Measurements from ENCODE around the gene GALNS. TPM values are rescaled to one million over a fixed set of nuclear protein-coding genes. Genes with fewer than 3 reads are reported as not detected.

Gene GALNS
- total RNA-seq, 3 donors from 2014 or later: 20.6 to 24.1 (median 21.1) TPM

DNA sequence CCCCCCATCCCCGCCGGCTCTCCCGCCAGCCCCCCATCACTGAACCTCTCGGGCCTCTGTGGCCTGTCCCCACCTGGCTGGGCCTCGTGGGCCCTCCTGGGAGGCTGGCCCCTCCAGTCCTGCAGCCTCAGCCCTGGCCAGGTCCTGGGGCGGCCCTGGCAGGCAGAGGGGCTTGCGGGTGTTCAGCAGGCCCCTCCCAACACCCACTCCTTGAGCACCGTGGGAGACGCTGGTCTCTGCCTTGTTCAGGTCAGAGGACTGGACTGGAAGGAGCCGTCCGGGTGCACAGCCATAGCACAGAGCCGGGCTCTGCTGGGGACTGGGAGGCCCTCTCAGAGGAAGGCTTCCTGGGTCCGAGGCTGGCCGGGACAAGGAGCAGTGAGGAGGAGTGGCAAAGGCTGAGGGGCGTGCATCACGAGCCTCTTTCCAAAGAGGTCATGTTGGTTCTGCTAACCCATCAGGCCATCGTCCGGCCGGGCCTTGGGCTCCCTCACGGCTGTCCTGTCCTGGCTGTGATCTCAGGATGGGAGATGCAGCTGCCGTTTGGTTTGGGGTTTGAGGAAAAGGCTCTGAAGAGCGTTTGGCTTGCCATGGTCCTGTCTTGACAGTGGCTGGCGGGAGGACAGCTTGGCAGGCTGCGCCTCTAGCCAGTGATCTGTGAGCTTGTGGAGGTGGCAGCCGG lies 16.0 kb upstream of the GALNS start:
- no peaks in the 10 kb centered on the region for H3K36me3 Mint-ChIP-seq (ENCODE audit: insufficient read depth)
- H3K4me3 Mint-ChIP-seq: no peak overlapping the region
- peaks cover 2% of the 10 kb centered on the region for H3K4me1 Mint-ChIP-seq (ENCODE audit: low read depth)
- DNase-seq: no peak
- no peaks in the 10 kb centered on the region for H3K9me3 Mint-ChIP-seq
- H3K27me3 Mint-ChIP-seq (ENCODE audit: low read depth): peaks cover 20% of the 10 kb centered on the region
- no peak for ATAC-seq

DNA sequence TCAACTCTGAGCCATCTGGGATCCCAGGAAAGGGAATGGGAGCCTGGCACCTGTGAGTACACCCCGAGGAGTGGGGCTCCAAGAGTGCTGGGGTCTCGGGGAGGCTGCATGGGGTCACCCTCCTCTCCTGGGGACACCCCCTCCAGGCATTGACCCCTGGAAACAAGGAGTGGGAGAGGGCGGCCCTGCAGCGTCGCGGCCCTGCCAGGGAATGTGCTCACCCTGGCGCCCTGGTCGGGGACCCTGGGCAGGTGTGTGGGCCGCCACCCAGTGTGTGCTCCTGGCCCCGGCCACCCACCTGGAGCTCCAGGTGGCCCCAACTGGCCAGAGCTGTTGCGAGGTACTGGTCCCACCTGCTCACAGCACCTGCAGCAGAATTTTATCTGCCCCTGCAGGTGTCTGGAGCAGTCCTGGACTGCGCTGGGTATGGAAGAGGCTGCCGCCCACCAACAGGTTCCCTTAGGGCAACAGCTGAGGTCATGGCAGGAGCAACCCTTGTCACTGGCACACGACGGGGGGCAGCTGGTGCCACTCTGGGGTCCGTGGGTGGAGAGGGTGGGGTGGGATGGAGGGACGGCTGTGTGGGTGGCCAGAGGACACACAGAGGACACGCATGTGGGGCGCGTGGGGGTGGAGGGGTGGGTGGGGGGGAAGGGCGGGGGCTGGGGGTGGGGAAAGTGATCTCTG lies 15.1 kb upstream of the GALNS start:
- Mint-ChIP-seq H3K9me3 (no peaks in the 10 kb centered on the region), H3K36me3 (ENCODE audit: insufficient read depth) (no peaks in the 10 kb centered on the region), H3K4me1 (ENCODE audit: low read depth) (peaks cover 2% of the 10 kb centered on the region), H3K4me3 (no peak overlapping the region), H3K27me3 (ENCODE audit: low read depth) (peaks cover 20% of the 10 kb centered on the region)
- peak in 1 of 2 donors; percentile 23 for ATAC-seq
- DNase-seq: no peak

GRCh38 chr16:88871349-88871702 lies 14.6 kb upstream of the GALNS start:
- no peaks in the 10 kb centered on the region for H3K36me3 Mint-ChIP-seq (ENCODE audit: insufficient read depth)
- no peaks in the 10 kb centered on the region for H3K9me3 Mint-ChIP-seq
- no peak for ATAC-seq
- peaks cover 20% of the 10 kb centered on the region for H3K27me3 Mint-ChIP-seq (ENCODE audit: low read depth)
- no peak overlapping the region for H3K4me3 Mint-ChIP-seq
- H3K4me1 Mint-ChIP-seq (ENCODE audit: low read depth): peaks cover 2% of the 10 kb centered on the region
- DNase-seq: no peak

- H3K4me1 Mint-ChIP-seq (ENCODE audit: low read depth): peaks cover 2% of the 10 kb centered on the region
- no peak overlapping the region for H3K4me3 Mint-ChIP-seq
- H3K9me3 Mint-ChIP-seq: no peaks in the 10 kb centered on the region
- no peaks in the 10 kb centered on the region for H3K36me3 Mint-ChIP-seq (ENCODE audit: insufficient read depth)
- DNase-seq (no peak), ATAC-seq (no peak)
- peaks cover 20% of the 10 kb centered on the region for H3K27me3 Mint-ChIP-seq (ENCODE audit: low read depth)
Measured at GRCh38 chr16:88870608-88871348, 14.0 kb upstream of the GALNS start.

- Mint-ChIP-seq H3K27me3 (ENCODE audit: low read depth) (peaks cover 20% of the 10 kb centered on the region), H3K4me3 (no peak overlapping the region), H3K9me3 (no peaks in the 10 kb centered on the region), H3K4me1 (ENCODE audit: low read depth) (peaks cover 2% of the 10 kb centered on the region), H3K36me3 (ENCODE audit: insufficient read depth) (no peaks in the 10 kb centered on the region)
- no peak for DNase-seq
- ATAC-seq: no peak
Measured at GRCh38 chr16:88869673-88869980, 12.9 kb upstream of the GALNS start.

DNA sequence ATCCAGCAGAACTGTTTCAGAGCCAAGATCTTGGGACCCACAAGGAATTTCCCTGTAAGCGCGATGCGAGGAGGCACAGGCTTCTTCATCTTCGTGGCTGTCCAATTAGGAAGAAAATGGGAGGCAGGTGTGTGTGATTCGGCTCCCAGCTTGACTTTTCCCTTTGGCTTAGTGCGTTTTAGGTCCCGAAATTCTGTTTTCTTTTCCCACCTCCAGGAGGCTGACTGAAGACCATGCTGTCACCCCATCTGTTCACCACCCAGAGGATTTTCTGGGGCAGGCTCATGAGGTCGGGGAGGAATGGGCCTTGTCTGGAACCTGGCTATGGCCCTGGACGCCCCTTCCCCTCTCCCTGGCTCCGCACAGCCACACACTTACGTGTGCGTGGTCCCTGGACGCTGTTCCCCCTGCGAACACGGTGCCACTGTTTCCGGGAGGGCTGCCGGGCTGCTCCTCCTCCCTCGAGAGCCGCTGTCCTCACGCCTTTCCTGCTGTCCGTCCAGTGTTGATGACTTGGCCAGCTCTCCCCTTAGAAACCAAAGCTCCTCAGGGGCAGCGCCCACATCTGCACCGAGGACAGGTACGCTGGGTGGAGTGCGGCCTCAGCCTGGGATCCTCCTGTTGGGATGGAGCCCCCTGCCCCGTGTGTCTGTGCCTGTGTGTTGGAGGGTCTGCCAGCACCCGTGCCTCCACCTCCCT lies 12.4 kb upstream of the GALNS start:
- no peaks in the 10 kb centered on the region for H3K36me3 Mint-ChIP-seq (ENCODE audit: insufficient read depth)
- ATAC-seq: no peak
- no peak overlapping the region for H3K4me3 Mint-ChIP-seq
- no peak for DNase-seq
- peaks cover 20% of the 10 kb centered on the region for H3K27me3 Mint-ChIP-seq (ENCODE audit: low read depth)
- H3K9me3 Mint-ChIP-seq: no peaks in the 10 kb centered on the region
- peaks cover 2% of the 10 kb centered on the region for H3K4me1 Mint-ChIP-seq (ENCODE audit: low read depth)

DNA sequence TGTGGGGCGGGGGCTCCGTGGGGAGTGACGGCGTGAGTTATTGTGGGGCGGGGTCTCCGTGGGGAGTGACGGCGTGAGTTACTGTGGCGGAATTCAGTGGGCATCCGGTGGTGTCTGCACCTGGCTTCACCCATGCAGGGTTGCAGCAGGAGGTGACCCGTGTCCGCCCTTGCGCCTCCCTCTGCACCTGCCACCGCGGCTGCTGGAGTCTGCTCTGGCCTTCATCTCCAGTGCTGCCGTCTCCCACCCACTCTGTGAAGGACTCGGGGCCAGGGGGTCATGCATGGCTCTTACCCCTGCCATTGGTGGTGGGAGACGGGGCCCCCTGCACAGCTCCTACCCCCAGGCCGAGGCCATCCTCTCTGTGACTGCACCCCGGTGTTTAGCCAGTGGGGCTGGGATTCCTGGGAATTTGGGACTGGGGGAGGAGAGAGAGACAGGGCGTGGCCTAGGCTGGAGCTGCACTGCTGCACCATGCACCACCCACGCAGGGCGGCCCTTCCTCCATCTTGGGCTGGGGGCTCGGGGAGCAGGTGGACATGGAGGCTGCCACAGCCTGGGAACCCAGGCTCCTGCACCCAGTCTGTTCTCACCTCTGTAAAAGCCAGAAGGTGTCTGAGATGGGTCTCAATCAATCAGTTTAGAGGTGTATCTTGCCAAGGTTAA lies 11.0 kb upstream of the GALNS start:
- Mint-ChIP-seq H3K27me3 (ENCODE audit: low read depth) (peaks cover 20% of the 10 kb centered on the region), H3K36me3 (ENCODE audit: insufficient read depth) (peaks cover under 1% of the 10 kb centered on the region), H3K4me1 (ENCODE audit: low read depth) (peaks cover 2% of the 10 kb centered on the region), H3K9me3 (no peaks in the 10 kb centered on the region), H3K4me3 (no peak overlapping the region)
- no peak for ATAC-seq
- DNase-seq: no peak

DNA sequence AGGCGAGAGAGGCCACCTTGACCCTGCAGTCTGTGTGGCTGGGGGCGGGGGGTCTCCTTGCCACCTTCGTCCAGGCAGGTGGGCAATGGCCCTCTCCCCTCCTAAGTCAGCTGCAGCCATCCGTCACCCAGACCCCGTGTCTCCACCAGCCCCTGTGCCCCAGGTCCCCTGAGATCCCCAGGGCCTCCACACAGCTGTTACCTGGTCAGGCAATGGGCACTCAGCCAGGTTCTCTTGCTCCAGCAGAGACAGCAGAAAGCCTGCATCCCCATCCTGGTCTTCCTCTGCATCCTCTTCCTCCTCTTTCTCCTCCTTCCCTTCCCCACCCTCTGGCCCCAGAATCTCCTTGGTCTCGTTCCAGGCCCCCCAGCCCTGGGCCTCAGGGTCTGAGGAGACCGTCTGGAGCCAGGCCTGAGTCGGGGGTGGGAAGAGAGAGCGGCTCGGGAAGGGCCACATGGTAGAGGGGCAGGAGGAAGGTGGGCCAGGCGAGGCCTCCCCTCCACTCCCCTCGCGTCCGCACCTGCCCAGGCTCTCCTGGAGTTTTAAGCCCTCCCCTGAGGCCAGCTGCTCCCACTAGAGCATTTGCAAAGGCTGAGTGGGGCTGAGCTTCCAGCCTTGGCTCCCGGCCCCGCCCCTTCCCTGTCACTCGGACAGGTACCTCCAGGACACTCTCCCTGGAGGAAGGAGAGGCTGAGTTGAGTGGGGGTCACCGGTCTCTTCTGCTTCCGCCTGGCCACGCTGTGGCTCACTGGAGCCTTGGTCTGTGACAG lies 9.6 kb upstream of the GALNS start, which contains the start of gene PABPN1L:
TSS of gene PABPN1L (minus strand) at position 510 of the 770 bp plus-strand sequence. CDS start at position 456, 54 bp downstream.
- peaks cover 2% of the 10 kb centered on the region for H3K4me1 Mint-ChIP-seq (ENCODE audit: low read depth)
- H3K9me3 Mint-ChIP-seq: no peaks in the 10 kb centered on the region

GRCh38 chr16:88865742-88866141 lies 9.0 kb upstream of the GALNS start:
- no peak overlapping the region for H3K4me3 Mint-ChIP-seq
- DNase-seq (no peak), ATAC-seq (no peak)
- peaks cover 15% of the 10 kb centered on the region for H3K27me3 Mint-ChIP-seq (ENCODE audit: low read depth)
- no peaks in the 10 kb centered on the region for H3K9me3 Mint-ChIP-seq
- H3K4me1 Mint-ChIP-seq (ENCODE audit: low read depth): no peaks in the 10 kb centered on the region
- H3K36me3 Mint-ChIP-seq (ENCODE audit: insufficient read depth): peaks cover 9% of the 10 kb centered on the region

More for the DNA sequence above, 9.6 kb upstream of the GALNS start, which contains the start of gene PABPN1L:
- DNase-seq: no peak
- Mint-ChIP-seq H3K27me3 (ENCODE audit: low read depth) (peaks cover 19% of the 10 kb centered on the region), H3K36me3 (ENCODE audit: insufficient read depth) (peaks cover 5% of the 10 kb centered on the region), H3K4me3 (no peak within 1 kb of the TSS)
- no peak for ATAC-seq

GRCh38 chr16:88865310-88865709 lies 8.6 kb upstream of the GALNS start:
- ATAC-seq: no peak
- peaks cover 11% of the 10 kb centered on the region for H3K27me3 Mint-ChIP-seq (ENCODE audit: low read depth)
- H3K4me1 Mint-ChIP-seq (ENCODE audit: low read depth): no peaks in the 10 kb centered on the region
- H3K36me3 Mint-ChIP-seq (ENCODE audit: insufficient read depth): peaks cover 11% of the 10 kb centered on the region
- no peak overlapping the region for H3K4me3 Mint-ChIP-seq
- no peaks in the 10 kb centered on the region for H3K9me3 Mint-ChIP-seq
- DNase-seq: no peak

GRCh38 chr16:88864521-88864920 lies 7.8 kb upstream of the GALNS start:
- no peaks in the 10 kb centered on the region for H3K9me3 Mint-ChIP-seq
- H3K27me3 Mint-ChIP-seq (ENCODE audit: low read depth): peaks cover 4% of the 10 kb centered on the region
- no peak for ATAC-seq
- DNase-seq: no peak
- H3K36me3 Mint-ChIP-seq (ENCODE audit: insufficient read depth): peaks cover 11% of the 10 kb centered on the region
- no peaks in the 10 kb centered on the region for H3K4me1 Mint-ChIP-seq (ENCODE audit: low read depth)
- H3K4me3 Mint-ChIP-seq: no peak overlapping the region

DNA sequence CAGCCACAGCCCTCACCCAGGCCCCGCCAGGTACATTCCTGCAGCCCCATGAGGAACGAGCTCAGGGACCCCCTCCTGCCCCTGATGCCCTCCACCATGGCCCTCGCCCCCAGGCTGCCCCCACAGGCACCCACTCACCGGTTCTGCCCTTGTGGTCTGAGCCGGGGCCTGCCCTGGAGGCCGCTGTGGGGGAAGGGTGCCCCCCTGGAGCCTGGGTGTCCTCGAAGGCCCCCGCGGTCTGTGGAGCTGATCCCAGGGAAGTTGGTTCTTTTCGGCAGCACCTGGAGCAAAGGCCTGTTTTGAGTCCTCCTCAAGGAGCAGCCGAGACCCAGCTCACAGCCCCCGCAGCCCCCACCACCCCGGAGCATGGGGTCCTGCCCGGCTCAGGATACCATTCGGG lies 7.4 kb upstream of the GALNS start:
- Mint-ChIP-seq H3K36me3 (ENCODE audit: insufficient read depth) (peaks cover 11% of the 10 kb centered on the region), H3K4me3 (no peak overlapping the region), H3K9me3 (no peaks in the 10 kb centered on the region), H3K4me1 (ENCODE audit: low read depth) (peaks cover 3% of the 10 kb centered on the region), H3K27me3 (ENCODE audit: low read depth) (no peaks in the 10 kb centered on the region)
- DNase-seq (no peak), ATAC-seq (no peak)

DNA sequence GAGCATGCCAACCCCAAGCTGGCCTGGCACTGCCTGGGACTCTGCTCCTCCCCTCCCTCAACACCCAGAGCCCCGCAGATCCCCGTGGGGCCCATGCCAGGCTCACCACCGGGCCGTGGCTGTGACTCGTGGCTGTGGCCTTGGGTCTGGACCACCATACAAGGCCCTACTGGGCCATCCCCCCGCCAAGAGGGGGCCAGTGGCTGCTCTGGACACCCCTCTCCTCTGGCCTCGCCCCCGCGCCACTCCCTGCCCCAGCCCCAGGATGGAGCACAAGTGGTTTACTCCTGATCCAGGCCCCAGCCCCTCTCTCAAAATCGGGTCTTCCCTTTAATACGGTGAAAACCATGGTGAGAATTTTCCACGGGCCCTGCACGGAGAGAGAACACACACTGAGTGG lies 6.7 kb upstream of the GALNS start:
- Mint-ChIP-seq H3K9me3 (no peaks in the 10 kb centered on the region), H3K27me3 (ENCODE audit: low read depth) (no peaks in the 10 kb centered on the region), H3K4me3 (no peak overlapping the region), H3K4me1 (ENCODE audit: low read depth) (peaks cover 6% of the 10 kb centered on the region), H3K36me3 (ENCODE audit: insufficient read depth) (peaks cover 11% of the 10 kb centered on the region)
- ATAC-seq (no peak), DNase-seq (no peak)
